DMS79 (cell line): ENCODE measurements around the gene PLEKHO1.
"Not testable (repeated sequence)": the region's sequence is repeated elsewhere in the genome, so short reads cannot be mapped to it uniquely, and the experiment has no call there.

ENCODE experiments used
- DNase-seq: peaks from one replicate; lab custom pipeline; 2025; lab: John Stamatoyannopoulos, UW

PLEKHO1 gene

GRCh38 chr1:150149271-150150132 lies at the start of gene PLEKHO1:
Gene PLEKHO1 (plus strand): TSS chr1:150149916. CDS start chr1:150150258, 342 bp downstream.
- peak; percentile 41 for DNase-seq

GRCh38 chr1:150102986-150103385 lies 46.7 kb upstream of the PLEKHO1 start:
- DNase-seq = no peak

- DNase-seq = no peak
These were observed 43.4 kb upstream of the PLEKHO1 start for GRCh38 chr1:150106341-150106740.

- DNase-seq = no peak
These were observed 40.1 kb upstream of the PLEKHO1 start for GRCh38 chr1:150109586-150109985.

- no peak for DNase-seq
These were observed 39.6 kb upstream of the PLEKHO1 start for GRCh38 chr1:150110116-150110515.

GRCh38 chr1:150111670-150112069 lies 38.0 kb upstream of the PLEKHO1 start:
- DNase-seq = no peak

- DNase-seq = no peak
These were observed 34.6 kb upstream of the PLEKHO1 start for GRCh38 chr1:150115121-150115520.

GRCh38 chr1:150118716-150119115 lies 31.0 kb upstream of the PLEKHO1 start:
- DNase-seq = no peak

GRCh38 chr1:150121236-150121862 lies 28.4 kb upstream of the PLEKHO1 start:
- no peak for DNase-seq

- DNase-seq = no peak
These were observed 22.9 kb upstream of the PLEKHO1 start for GRCh38 chr1:150126811-150127210.

- DNase-seq = no peak
These were observed 22.3 kb upstream of the PLEKHO1 start for GRCh38 chr1:150127464-150127863.

GRCh38 chr1:150127868-150128267 lies 21.8 kb upstream of the PLEKHO1 start:
- no peak for DNase-seq

GRCh38 chr1:150132372-150132771 lies 17.3 kb upstream of the PLEKHO1 start:
- no peak for DNase-seq

- no peak for DNase-seq
These were observed 15.2 kb upstream of the PLEKHO1 start for GRCh38 chr1:150134537-150134936.

- DNase-seq = not testable (repeated sequence)
These were observed 14.3 kb upstream of the PLEKHO1 start for GRCh38 chr1:150135400-150135799.

- DNase-seq = no peak
These were observed 11.7 kb upstream of the PLEKHO1 start for GRCh38 chr1:150138044-150138443.

GRCh38 chr1:150141452-150141851 lies 8.3 kb upstream of the PLEKHO1 start:
- DNase-seq = no peak

- DNase-seq = no peak
These were observed 7.6 kb upstream of the PLEKHO1 start for GRCh38 chr1:150142083-150142482.

GRCh38 chr1:150144606-150145005 lies 5.1 kb upstream of the PLEKHO1 start:
- no peak for DNase-seq

GRCh38 chr1:150146016-150146415 lies 3.7 kb upstream of the PLEKHO1 start:
- not testable (repeated sequence) for DNase-seq

- no peak for DNase-seq
These were observed 2.7 kb upstream of the PLEKHO1 start for GRCh38 chr1:150146849-150147542.

GRCh38 chr1:150148837-150149270 lies 862 bp upstream of the PLEKHO1 start:
- no peak for DNase-seq
